CD4-positive, alpha-beta T cell treated with Interleukin-2 at 100 ng/mL for 4 hours (primary cell): ENCODE measurements around the gene SMG7.

Experiments
- DNase-seq: peaks from one replicate; pipeline ENCODE4 v3.0.0-alpha.2; 2020; ENCODE audit warnings: low spot score

Gene SMG7

DNA sequence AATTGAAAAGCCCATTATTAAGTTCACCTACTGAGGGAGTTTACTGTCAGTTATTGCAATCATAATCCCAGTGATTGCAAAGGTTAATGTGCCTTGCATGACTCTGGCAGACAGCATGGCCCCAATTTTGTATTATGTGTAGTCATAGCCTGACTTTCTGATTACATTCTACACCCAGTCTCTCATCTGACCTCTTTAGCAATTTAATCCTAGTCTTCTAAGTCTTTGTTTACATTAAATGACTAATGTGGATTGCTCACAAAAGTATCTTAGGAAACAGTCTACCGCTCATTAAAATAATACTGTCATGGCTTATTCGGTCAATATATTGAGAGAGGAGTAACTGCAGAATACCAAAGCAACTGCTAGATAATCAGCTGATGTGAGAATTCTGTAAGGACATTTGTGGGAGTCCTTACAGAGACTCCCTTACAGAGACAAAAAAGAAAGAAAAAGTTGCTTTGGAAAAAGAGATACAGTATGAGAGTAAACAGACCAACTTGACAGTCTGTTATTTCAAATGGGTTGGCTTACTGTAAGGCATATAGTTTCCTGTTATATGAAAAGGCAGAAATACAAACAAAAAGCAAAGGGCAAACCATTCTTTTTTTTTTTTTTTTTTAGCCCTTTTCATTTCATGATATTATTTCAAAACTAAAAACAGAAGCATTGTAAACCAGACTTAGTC is 42.8 kb downstream of the SMG7 start:
- no peak for DNase-seq

- DNase-seq = no peak
These were observed 44.4 kb downstream of the SMG7 start for GRCh38 chr1:183516725-183517124.

- no peak for DNase-seq
These were observed 45.1 kb downstream of the SMG7 start for GRCh38 chr1:183517401-183517800.

DNA sequence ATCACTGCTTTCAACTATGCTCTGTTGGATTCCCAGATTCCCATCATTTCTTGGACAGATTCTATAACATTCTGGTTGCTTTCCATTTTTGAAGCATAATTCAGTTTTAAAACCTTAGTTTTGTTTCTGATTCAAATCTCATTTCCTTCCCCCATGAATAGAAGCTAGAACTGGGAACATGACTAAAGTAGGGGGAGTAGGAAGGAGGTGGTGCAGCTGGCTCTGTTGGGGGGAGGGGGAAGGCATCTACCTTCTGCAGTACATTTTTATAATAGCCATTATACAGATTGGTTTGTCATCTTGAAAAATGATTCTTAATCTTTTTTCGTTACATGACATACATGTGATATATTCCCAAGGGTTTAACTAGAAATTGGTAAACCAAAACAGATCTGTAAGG is 48.1 kb downstream of the SMG7 start:
- DNase-seq = no peak

- DNase-seq = no peak
These were observed 49.8 kb downstream of the SMG7 start for GRCh38 chr1:183522104-183522503.

- DNase-seq = no peak
These were observed 56.3 kb downstream of the SMG7 start for GRCh38 chr1:183528577-183528976.

- DNase-seq = no peak
These were observed 61.4 kb downstream of the SMG7 start for GRCh38 chr1:183533617-183534174.

GRCh38 chr1:183537405-183537804 is 65.1 kb downstream of the SMG7 start:
- DNase-seq = no peak

- peak; percentile 56 for DNase-seq
These were observed 71.4 kb downstream of the SMG7 start for GRCh38 chr1:183543619-183544204.

DNA sequence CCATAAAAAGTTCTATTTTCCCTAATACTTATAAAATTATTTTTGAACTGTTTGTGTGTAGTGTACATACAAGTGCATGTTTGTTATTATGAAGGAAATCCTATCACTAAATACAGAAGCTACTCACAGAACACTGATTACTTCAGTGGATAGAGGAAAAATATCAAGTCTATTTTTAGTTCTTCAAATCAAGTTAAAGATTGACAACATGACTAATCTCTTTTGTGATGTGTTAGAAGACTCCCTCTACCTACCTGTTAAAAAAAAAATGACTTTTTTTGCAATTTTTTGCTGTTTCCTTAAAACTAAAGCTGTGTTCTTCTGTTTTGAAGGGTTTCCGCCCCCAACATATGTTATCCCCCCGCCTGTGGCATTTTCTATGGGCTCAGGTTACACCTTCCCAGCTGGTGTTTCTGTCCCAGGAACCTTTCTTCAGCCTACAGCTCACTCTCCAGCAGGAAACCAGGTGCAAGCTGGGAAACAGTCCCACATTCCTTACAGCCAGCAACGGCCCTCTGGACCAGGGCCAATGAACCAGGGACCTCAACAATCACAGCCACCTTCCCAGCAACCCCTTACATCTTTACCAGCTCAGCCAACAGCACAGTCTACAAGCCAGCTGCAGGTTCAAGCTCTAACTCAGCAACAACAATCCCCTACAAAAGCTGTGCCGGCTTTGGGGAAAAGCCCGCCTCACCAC is 72.4 kb downstream of the SMG7 start:
- no peak for DNase-seq

DNA sequence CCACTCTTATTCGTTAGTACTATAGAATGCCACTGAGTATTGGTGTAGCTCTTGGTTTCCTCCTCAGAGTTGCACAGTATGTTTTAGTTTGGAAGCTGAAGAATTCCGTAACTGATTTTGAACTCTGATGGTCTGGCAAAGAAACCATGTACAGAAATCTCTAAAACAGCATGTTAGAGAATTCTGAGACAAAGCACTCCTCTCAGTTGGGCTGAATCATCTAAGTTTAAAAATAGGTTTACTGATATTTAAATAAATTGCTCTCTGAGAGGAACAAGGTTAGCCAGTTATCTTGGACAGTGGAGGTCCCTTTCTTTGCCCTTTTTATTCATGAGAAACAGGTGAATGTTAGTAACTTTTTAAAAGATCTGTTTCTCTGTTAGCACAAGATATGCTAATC is 74.1 kb downstream of the SMG7 start:
- DNase-seq = no peak

DNA sequence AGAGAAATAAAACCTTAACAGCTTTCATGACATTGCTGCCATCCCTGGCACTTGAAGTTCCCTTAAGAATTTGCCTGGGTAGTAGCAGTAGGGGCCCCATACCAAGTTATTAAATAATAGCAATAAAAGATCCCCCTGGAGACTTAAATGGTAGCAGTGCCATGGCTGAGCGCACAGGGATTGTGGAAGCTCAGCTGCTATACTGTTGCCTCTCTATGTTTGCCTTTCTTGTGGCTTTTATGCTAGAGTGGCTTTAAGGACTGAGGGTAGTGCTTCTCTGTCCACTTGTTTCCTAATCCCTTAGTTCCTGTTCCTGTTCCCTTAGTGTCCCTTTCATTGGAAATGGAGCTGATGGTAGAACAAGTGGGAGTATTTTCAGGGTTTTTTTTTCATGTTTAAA is 75.8 kb downstream of the SMG7 start:
- no peak for DNase-seq

DNA sequence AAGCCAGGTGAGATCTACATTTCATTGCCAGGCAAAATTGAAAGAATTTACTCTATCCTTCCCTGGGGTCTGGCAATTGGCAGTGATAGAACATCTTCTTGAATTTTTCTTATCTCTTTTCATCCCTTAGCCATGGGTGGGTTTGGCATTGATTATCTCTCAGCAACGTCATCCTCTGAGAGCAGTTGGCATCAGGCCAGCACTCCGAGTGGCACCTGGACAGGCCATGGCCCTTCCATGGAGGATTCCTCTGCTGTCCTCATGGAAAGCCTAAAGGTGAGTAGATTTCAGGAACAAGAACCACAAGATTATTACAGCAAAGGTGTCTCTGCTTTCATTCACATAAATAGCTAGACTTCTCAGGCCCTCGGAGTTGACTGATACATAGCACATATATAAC is 78.6 kb downstream of the SMG7 start:
- no peak for DNase-seq

DNA sequence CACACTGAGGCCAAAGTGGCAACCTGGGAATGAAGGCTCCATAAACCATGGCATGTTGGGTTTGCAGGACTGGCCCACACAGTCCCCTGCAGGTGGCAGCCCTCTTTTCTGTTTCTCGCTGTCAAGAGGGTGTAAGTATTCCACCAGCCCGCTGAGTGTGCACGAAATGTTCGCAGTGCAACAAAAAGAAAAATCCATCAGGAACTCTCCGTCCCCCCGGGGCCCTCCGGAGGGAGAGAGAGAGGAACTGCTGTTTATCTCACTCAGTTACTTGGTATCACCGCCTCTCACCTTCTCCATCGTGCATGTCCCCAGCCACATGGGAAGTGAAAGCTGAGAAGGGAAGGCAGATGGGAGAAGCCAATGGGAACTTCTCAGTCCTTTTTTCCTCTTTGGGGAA is 79.6 kb downstream of the SMG7 start:
- DNase-seq = no peak

DNA sequence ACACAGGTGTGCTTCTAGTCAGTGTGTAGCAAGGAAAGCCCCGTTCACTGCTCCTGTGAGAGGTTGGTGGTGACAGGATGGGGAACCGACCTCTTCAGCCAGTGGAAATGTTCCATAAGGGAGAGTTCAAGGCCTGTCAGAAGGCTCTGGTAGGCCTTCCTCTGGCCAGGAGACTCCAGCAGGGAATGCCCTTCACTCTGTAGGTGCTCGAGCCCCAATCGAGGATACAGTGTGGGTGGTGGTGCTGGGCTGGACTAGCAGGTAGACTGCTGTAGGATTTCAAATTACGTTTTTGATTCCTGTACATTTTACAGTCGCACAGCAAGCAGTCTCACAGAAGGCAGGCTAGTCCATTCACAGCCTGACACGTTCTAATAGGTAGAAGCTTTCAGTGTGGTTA is 80.1 kb downstream of the SMG7 start:
- DNase-seq = no peak

GRCh38 chr1:183552891-183553290 is 80.6 kb downstream of the SMG7 start:
- DNase-seq = no peak

DNA sequence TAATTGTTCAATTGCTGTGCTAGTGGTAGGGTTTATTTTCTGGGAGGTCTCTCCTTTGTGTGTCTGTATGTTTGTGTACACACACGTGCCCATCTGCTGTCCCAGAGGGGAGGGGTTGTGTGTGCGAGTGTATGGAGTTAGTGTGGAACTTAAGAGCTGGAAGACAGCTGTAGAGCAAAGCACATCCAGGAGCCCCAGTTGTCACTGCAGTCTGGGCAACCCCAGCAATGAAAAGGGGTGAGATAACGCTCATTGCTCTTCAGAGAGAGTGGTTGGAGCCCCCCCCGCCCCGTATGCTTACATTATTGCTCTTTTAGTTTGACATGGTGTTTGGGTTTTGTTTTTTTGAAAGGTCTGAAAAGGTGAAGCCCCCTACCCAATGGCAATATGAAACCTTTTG is 81.0 kb downstream of the SMG7 start:
- DNase-seq = no peak

- no peak for DNase-seq
These were observed 81.5 kb downstream of the SMG7 start for GRCh38 chr1:183553764-183554163.

GRCh38 chr1:183554577-183554976 is 82.3 kb downstream of the SMG7 start:
- no peak for DNase-seq

- no peak for DNase-seq
These were observed 86.8 kb downstream of the SMG7 start for GRCh38 chr1:183559061-183559460.

DNA sequence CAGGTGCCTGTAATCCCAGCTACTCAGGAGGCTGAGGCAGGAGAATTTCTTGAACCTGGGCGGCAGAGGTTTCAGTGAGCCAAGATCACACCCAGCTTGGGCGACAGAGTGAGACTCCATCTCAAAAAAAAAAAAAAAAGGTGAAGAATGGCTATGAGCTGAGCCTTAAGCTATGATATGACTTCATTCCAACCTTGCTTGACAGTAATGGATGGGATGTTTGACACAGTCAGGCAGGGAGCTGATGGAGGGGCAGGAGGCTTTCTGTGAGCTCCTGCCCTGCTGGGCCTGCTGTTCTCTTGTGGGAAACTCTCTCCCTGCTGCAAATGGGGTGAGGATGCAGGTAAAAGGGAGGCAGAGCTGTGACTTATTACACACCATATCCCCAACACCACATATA is 90.4 kb downstream of the SMG7 start:
- no peak for DNase-seq

DNA sequence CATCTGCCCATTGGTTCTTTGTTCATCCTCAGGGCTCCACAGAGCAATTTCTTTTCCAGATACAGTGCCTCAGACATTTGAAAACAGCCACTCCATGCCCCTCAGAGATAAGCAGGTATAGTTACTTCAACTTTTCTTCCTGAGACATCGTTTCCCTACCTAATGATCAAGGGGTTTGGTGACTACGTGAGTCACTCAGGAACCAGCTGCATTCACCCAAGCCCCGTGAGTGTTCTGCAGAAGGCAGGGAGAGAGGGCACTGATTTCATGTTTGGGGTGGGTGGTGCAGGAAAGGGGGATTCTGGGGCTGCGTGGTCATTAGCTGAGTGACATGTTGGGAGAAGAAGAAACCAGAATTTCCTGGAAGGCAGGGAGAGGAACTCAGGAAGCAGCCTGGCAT is 93.0 kb downstream of the SMG7 start:
- DNase-seq = no peak

DNA sequence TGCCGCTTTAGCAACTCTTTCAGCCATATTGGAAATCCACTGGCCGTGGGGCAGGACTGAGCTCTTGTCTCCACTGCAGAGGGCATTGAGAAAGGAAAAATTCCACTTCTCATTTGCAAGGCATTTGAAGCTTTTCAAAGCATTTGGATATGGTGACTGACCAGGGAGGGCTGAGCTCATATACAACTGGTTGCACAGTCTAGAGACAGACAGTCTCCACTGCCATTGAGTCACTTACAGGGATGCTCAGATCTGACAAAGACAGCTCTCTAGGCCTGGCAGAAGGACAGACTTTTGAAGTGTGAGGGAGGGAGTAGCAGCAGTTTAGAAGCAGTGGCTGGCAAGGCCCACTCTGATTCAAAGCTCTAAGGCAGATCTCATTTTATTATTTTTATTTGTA is 93.7 kb downstream of the SMG7 start:
- no peak for DNase-seq
